Thyroid gland (tissue), 4 donors: Measurements from ENCODE around the gene SLC13A4. TPM values are rescaled to one million over a fixed set of nuclear protein-coding genes. Genes with fewer than 3 reads are reported as not detected.

ENCODE experiments used
- DNase-seq, 2 donors: peaks; one replicate each; pipeline ENCODE4 v3.0.0-alpha.2; 2019
- H3K27ac ChIP-seq, 3 donors: fragments of 200-600 bp; sonication (generic); 1 replicate in 2 of 3; 2 replicates in 1 of 3; pipeline ENCODE4 v1.5.1; 2016 to 2019; ENCODE audit warnings: mild to moderate bottlenecking in 1 of 3, moderate library complexity in 1 of 3
- H3K27me3 ChIP-seq: fragments of 200-600 bp; sonication (generic); one replicate; pipeline ENCODE4 v1.5.1; 2019
- H3K36me3 ChIP-seq, 2 donors: fragments of 200-600 bp; sonication (generic); one replicate each; pipeline ENCODE4 v1.5.1; 2016 to 2019
- H3K4me1 ChIP-seq, 2 donors: fragments of 200-600 bp; sonication (generic); one replicate each; pipeline ENCODE4 v1.5.1; 2017 to 2019
- H3K4me3 ChIP-seq, 3 donors: fragments of 200-600 bp; sonication (generic); replicated peaks in 1 of 3; 1 replicate in 2 of 3; 2 replicates in 1 of 3; pipeline ENCODE4 v1.5.1; 2016; ENCODE audit warnings: mild to moderate bottlenecking in 1 of 3
- H3K9me3 ChIP-seq: fragments of 200-600 bp; sonication (generic); one replicate; pipeline ENCODE4 v1.5.1; 2017
- POLR2A ChIP-seq, 2 donors: fragments of 450-650 bp; IDR thresholded peaks; one replicate each; pipeline ENCODE4 v1.6.1; 2017; ENCODE audit warnings: antibody characterized with exemption in 2 of 2, mild to moderate bottlenecking in 2 of 2, moderate library complexity in 1 of 2
- WGBS, 2 donors: methylation state at CpG; one replicate each; pipeline ENCODE4 v1.1.5; 2017; 5-methylcytosine and 5-hydroxymethylcytosine counted together
- intact Hi-C: fragments of 100-400 bp; cut with DNase I; formaldehyde crosslinking; loops from one replicate; pipeline ENCODE4 v1.15.1; 2023
- total RNA-seq, 4 donors: library from RNA; depleted of rRNA; stranded (reverse); fragments of >200 nt; gene quantifications; one replicate each; pipeline ENCODE4 v1.2.3, GENCODE V29; 2016
- TF ChIP-seq, protein P1 (sequence below), 6 experiments: fragments of 200-600 bp in 3 of 6; fragments of 450-650 bp in 3 of 6; sonication (generic) in 3 of 6; IDR thresholded peaks; one replicate each; pipeline ENCODE4 v1.5.1; 2016 to 2019; ENCODE audit warnings: antibody characterized with exemption in 6 of 6, mild to moderate bottlenecking in 2 of 6, inconsistent platforms in 1 of 6, moderate library complexity in 1 of 6

Gene SLC13A4
- total RNA-seq, 4 donors from 2014 or later: 0.20 TPM; not detected in 3

DNA sequence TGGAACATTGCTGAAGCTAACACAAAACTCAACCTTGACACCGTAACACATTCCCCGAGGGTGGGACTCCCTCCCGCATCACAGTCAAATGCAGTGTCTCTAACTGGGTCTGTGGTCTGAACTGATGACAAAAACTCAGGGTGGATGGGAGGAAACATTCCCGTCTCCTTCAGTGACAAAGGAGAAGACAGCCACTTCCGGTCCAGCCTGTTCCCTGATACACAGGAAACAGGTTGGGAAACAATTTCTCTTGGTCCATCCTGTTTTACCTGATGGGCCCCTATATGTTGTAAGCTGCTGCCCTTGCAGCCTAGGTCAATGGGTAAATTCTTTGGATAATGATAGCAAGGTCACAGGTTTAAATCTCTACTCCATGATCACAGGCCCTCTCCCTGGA, 20.4 kb downstream of the SLC13A4 start:
- Histone ChIP-seq H3K27ac (no peak overlapping the region), H3K9me3 (no peaks in the 10 kb centered on the region), H3K4me1 (peaks cover 12 to 15% of the 10 kb centered on the region in 2 donors), H3K4me3 (no peak overlapping the region), H3K36me3 (no peaks in the 10 kb centered on the region), H3K27me3 (no peaks in the 10 kb centered on the region)
- TF ChIP-seq, protein P1, sequence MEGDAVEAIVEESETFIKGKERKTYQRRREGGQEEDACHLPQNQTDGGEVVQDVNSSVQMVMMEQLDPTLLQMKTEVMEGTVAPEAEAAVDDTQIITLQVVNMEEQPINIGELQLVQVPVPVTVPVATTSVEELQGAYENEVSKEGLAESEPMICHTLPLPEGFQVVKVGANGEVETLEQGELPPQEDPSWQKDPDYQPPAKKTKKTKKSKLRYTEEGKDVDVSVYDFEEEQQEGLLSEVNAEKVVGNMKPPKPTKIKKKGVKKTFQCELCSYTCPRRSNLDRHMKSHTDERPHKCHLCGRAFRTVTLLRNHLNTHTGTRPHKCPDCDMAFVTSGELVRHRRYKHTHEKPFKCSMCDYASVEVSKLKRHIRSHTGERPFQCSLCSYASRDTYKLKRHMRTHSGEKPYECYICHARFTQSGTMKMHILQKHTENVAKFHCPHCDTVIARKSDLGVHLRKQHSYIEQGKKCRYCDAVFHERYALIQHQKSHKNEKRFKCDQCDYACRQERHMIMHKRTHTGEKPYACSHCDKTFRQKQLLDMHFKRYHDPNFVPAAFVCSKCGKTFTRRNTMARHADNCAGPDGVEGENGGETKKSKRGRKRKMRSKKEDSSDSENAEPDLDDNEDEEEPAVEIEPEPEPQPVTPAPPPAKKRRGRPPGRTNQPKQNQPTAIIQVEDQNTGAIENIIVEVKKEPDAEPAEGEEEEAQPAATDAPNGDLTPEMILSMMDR (IDR thresholded peaks at IDR 0.05): no peak
- no peak for TF ChIP-seq POLR2A (IDR thresholded peaks at IDR 0.05)
- 63 to 83% methylated on average over 5 of the region's 5 CpGs for WGBS, 2 donors
- intact Hi-C loops: no loop called here
- DNase-seq: no peak

DNA sequence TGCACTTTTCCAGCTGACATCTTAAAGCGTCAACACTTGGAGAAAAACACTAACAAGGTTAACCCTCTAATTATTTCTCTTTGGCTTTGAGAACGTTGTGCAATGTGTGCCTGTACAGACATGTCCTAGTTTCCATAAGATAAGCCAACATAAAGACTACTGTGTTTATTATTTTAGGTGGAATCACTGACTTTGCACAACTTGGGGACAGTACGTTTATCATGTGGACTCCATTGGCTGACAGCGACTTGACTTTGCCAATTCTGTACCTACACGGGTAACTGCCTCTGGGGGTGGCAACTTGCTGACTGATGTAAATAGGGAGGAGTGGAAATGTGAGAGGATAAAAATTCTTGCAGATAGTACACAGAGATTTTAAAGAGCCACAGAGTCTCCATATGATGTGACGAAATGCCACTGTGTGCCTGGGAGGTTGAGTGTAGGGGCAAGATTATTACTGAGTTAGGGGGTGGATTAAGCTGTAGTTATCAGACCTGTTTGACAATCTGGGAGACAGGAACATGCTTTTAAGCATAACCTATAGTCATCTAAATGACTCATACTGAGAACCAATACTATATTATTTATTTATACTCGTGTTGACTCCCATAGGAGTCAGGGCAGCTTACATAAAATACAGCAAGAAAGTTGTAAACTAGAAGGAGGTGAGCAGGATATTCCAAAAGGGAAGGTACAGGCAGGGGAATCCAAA, 21.0 kb downstream of the SLC13A4 start:
- Histone ChIP-seq H3K27ac (no peak overlapping the region), H3K4me3 (no peak overlapping the region), H3K4me1 (peaks cover 12% of the 10 kb centered on the region in 2 donors), H3K36me3 (no peaks in the 10 kb centered on the region), H3K27me3 (no peaks in the 10 kb centered on the region), H3K9me3 (no peaks in the 10 kb centered on the region)
- no peak for TF ChIP-seq POLR2A (IDR thresholded peaks at IDR 0.05)
- TF ChIP-seq, protein P1 (IDR thresholded peaks at IDR 0.05): no peak
- intact Hi-C loops: no loop called here
- 86 to 88% methylated on average over 7 of the region's 7 CpGs for WGBS, 2 donors
- DNase-seq: no peak

DNA sequence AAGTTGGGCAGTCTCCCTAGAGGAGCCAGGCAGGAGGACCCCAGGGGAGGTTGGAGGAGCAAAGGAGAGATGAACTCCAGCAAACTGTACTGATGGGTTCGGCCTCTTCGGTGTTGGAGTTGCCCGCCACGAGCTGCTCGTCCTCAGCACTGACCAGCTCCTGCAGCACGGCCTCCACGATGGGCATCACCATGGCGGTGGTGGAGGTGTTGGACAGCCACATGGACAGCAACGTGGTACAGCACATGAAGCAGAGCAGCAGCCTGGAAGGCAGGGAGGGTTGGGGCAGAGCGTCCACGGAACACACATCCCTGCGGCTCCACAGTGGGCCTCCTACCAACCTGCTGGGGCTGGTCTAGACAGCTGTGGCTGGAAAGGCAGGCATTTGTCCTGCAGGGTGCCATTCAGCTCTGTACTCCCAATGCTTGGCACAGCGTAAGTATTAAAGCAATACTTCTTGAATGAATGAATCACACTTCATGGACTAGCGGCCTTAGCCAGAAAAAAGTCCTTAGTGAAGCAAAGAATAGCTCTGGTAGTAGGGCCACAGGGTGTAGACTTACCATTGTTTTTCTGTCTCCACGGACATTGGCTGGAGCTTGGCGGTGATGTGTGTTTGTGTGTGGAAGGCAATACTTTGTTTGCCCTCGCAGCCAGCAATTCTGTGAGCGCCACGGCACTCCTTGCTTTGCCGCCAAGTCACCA, 21.8 kb downstream of the SLC13A4 start:
- no peaks in the 10 kb centered on the region for H3K9me3 ChIP-seq
- peaks cover 10 to 12% of the 10 kb centered on the region in 2 donors for H3K4me1 ChIP-seq
- H3K36me3 ChIP-seq: no peaks in the 10 kb centered on the region
- TF ChIP-seq POLR2A (IDR thresholded peaks at IDR 0.05): no peak
- TF ChIP-seq, protein P1 (IDR thresholded peaks at IDR 0.05): no peak
- WGBS, 2 donors: 89 to 91% methylated on average over 20 of the region's 20 CpGs
- H3K4me3 ChIP-seq: no peak overlapping the region
- no peaks in the 10 kb centered on the region for H3K27me3 ChIP-seq
- DNase-seq: no peak
- intact Hi-C loops: no loop called here
- no peak overlapping the region for H3K27ac ChIP-seq

DNA sequence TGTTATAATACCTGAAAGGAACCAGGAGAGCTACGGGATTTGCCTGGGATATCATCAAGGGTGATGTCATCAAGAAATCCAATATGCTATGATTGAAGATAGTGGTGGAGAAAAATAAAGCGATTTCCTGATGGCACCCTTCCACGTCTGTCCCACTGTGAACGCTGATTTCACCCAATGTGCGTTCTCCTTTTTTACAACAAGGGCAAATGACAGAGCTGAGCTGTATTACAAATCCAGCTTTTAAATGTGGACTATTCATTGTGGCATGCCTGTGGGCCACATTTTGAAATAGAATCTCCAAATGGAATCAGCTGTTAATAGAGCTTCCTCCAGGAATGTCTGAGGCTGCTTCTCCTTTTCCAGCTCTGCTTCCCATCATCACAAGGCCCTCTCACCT, 23.3 kb downstream of the SLC13A4 start:
- TF ChIP-seq, protein P1 (IDR thresholded peaks at IDR 0.05): no peak
- TF ChIP-seq POLR2A (IDR thresholded peaks at IDR 0.05): no peak
- Histone ChIP-seq H3K4me1 (peaks cover under 1% of the 10 kb centered on the region in 2 donors), H3K27me3 (no peaks in the 10 kb centered on the region), H3K4me3 (no peak overlapping the region), H3K36me3 (no peaks in the 10 kb centered on the region), H3K9me3 (no peaks in the 10 kb centered on the region), H3K27ac (no peak overlapping the region)
- intact Hi-C loops: no loop called here
- no peak for DNase-seq
- WGBS, 2 donors: 74 to 81% methylated on average over 5 of the region's 5 CpGs

DNA sequence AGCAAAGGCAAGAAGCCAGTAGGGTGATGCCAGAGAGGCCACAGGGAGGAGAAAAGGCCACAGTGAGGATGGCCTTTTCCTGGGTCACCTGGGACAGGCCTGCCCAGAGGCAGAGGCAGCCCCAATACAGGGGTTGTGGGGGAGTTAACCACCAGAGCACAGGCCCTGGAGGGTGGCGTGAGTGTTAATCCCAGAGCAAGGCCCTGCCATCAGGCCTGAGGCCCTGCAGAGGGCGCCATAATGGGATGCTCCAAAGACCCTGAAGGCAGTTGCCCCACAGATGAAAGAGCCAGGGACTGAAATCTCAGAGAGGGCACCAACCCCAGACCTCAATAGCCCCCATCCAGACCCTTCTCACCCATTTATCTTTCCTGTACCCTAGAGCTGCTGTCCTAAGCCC, 23.9 kb downstream of the SLC13A4 start:
- Histone ChIP-seq H3K4me1 (no peaks in the 10 kb centered on the region), H3K27me3 (no peaks in the 10 kb centered on the region), H3K4me3 (no peak overlapping the region), H3K9me3 (no peaks in the 10 kb centered on the region), H3K36me3 (no peaks in the 10 kb centered on the region), H3K27ac (no peak overlapping the region)
- intact Hi-C loops: no loop called here
- no peak for TF ChIP-seq POLR2A (IDR thresholded peaks at IDR 0.05)
- TF ChIP-seq, protein P1 (IDR thresholded peaks at IDR 0.05): no peak
- 86% methylated on average over 2 of the region's 2 CpGs; no CpG with 5 or more reads in 1 of the 2 donors for WGBS, 2 donors
- DNase-seq: no peak
